Measurements from ENCODE around the gene FOXE3.

The FOXE3 gene

DNA sequence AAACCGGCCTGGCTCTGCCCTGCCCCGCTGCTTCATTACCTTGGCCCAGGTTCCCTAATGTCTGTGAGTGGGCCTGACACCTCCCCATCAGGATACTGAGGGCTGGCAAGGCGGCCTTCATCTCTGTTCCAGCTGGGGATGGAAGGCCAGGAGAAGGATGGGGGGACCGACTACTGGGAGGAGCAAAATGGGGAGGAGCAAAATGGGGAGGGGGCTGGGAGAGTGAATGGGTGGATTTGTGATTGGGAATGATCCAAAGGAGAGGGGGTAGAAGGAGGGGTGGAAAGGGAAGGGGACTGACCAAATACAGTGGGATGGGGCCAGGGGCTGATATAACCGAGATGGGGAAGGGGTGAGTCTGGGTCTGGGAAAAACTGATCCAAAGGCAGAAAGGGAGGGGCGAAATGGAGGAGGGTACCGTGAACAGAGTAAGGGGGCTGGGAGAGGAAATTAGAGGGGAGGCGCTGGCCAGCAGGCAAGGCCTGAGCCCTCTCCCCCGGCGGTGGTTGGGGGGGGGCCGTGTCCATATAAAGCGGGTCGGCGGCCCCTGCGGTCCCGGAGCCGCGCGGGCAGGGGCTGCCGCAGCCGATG, at the start of gene FOXE3:
Gene FOXE3, plus strand, starts transcription at position 558 of the 591 bp plus-strand sequence. Its CDS starts 31 bp downstream, at position 589.
- no peak for DNase-seq (ENCODE audit: low read depth, low spot score)
- H3K27ac ChIP-seq = no peak within 1 kb of the TSS

DNA sequence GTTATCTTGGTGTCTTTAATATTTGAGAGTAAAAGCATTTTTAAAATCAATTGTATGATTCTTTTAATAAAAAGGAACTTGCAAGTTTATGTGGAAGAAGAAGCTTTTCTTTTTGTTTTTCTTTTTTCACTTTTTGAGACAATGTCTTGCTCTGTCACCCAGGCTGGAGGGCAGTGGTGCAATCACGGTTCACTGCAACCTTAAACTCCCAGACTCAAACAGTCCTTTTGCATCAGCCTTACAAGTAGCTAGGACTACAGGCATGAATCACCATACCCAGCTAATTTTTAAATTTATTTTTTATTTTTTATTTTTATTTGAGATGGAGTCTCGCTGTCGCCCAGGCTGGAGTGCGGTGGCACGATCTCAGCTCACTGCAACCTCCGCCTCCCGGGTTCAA, 48.4 kb upstream of the FOXE3 start:
- no peak overlapping the region for H3K27ac ChIP-seq
- no peak for DNase-seq (ENCODE audit: low read depth, low spot score)

DNA sequence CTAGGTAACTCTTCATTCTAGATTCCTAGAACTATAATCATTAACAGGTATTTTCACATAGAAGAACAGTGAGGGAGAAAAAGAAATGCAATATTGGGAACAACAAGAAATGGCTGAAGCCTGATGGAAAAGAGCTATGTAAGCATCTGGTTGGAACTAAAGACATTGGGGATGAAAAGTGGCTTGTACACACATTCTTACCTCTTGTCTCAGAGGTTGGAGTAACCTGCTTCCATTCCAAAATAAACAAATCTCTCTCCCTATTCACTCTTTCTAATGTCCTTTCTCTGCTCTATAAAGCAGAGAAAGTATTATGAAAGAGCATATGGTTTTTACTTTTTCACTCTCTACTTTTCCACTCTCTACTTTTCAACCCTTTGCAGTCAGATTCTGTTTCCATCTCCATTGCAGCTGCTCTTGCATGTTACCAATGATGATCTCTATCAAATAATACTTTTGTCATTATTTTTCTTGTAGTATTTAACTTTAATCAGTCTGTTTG, 45.0 kb upstream of the FOXE3 start:
- DNase-seq (ENCODE audit: low read depth, low spot score) = no peak
- H3K27ac ChIP-seq = no peak overlapping the region

- no peak for DNase-seq (ENCODE audit: low read depth, low spot score)
- H3K27ac ChIP-seq = no peak overlapping the region
These were observed 41.6 kb upstream of the FOXE3 start for GRCh38 chr1:47374501-47374900.

DNA sequence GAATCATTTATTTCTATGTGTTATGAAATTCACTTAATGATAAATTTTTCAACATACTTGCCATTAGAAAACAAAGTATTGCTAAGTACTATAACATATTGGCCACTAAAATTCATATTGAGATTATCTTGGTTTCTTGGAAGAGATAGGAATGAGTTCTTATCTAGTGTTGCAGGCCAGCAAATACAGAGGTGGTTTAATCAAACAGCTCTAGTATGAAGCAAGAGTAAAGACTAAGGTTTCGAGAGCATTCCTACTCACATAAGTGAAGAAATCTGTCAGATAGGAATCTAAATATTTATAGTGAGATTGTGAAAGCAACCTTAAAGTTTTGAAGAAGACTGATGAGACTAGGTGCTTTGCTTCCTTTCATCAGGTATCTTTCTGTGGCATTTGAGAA, 37.9 kb upstream of the FOXE3 start:
- H3K27ac ChIP-seq = no peak overlapping the region
- no peak for DNase-seq (ENCODE audit: low read depth, low spot score)

GRCh38 chr1:47380699-47381098, 35.4 kb upstream of the FOXE3 start:
- no peak overlapping the region for H3K27ac ChIP-seq
- DNase-seq (ENCODE audit: low read depth, low spot score) = no peak

GRCh38 chr1:47382399-47382983, 33.6 kb upstream of the FOXE3 start:
- no peak overlapping the region for H3K27ac ChIP-seq
- DNase-seq (ENCODE audit: low read depth, low spot score) = no peak

DNA sequence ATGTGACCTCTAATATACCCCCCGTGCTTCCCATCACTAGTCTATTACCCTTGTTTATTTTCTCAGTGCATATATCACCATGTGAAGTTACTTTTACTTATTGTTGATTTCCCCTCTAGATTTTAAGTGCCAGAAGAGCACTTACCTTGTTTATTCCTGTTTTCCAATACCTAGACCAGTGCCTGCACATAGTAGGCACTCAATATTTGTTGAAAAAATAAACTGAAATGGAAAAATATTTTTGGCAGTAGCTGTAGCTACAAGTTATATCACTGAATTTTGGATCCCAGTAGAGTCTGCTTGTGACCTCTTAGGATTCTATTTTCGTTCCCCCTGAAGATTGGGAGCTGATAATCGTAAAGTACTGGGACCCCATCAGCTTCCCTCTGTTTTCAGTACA, 32.0 kb upstream of the FOXE3 start:
- no peak overlapping the region for H3K27ac ChIP-seq

DNA sequence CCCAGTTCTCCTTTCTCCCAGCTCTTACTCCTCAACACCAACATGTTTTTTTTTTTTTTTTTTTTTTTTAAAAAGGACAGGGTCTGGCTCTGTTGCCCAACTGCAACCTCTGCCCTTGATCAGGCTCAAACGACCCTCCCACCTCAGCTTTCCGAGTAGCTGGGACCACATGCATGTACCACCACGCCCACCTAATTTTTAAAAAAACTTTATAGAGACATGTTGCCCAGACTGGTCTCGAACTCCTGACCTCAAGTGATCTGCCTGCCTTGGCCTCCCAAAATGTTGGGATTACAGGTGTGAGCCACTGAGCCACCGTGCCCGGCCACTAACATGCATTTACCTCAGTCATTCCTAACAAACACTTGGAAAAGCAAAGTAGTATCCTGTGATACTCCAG, 31.1 kb upstream of the FOXE3 start:
- H3K27ac ChIP-seq = no peak overlapping the region
- DNase-seq (ENCODE audit: low read depth, low spot score) = no peak

More for the DNA sequence above, 32.0 kb upstream of the FOXE3 start:
- no peak for DNase-seq (ENCODE audit: low read depth, low spot score)

DNA sequence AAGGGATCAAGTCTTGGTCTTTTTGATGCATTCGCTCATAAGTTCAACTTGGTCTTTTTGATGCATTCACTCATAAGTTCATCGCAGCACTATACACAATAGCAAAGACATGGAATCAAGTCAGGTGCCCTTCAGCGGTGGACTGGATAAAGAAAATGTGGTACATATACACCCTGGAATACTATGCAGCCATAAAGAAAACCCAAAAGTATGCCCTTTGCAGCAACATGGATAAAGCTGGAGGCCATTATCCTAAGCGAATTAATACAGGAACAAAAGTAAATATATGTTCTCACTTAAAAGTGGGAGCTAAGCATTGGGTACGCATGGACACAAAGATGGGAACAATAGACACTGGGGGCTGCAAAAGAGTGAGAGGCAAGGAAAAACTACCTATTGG, 29.8 kb upstream of the FOXE3 start:
- DNase-seq (ENCODE audit: low read depth, low spot score) = no peak
- H3K27ac ChIP-seq = no peak overlapping the region

DNA sequence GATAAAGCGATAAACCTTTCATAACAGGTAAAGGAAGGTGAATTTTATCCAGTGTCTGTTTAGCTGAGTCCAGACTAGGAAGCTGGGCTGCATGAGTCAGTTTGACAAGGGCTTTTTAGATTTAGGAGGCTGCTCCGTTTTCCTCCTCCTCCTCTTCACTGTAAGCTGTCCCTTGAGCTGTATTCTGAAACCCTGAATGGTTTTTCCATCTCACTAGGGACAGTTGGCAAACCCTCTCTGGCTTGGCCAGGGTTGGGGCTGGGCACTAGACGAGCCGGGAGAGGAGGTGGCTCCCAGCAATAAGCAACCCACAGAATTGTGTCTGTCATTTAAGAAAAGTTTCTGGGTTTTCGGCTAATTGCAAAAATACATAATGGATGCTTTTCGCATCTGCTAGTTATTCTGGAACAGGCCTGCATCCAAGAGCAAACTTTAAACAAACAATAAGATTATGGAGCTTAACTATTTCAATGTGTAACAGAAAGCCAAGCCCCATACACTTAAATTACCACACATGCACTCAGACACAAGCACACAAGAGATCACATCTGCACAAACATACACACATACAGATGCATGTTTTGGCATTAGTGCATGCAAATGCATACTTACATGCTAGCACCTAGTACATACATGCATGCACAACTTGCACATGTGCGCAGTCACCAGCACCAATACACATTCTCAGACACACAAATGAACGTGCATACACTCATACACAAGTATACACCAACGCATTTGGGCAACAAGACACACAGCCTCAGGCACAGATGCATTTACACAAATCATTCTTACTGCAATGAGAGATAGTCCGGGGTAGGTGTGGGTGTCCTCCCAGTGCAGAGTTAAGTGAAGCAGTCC, 27.8 kb upstream of the FOXE3 start:
- H3K27ac ChIP-seq = no peak overlapping the region
- no peak for DNase-seq (ENCODE audit: low read depth, low spot score)

GRCh38 chr1:47388891-47389238, 27.2 kb upstream of the FOXE3 start:
- H3K27ac ChIP-seq = no peak overlapping the region
- no peak for DNase-seq (ENCODE audit: low read depth, low spot score)

DNA sequence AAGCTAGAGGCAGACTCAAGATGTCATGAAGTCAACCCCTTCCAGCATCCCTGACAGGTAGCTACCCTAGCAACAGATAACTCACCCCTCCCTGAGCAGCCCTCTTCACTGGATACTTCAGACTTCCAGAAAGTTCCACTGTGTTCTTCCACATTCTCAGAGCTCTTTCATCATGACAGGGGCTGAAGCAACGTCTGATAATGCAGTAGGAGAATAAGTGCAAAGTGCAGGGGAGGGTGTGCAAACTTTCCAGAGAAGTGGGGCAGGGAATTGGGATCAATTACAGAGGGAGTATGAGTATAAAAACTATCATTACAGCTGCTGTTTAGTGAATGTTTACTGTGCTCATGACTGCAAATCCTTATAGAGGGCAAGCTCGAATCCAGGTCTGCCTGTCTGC, 26.4 kb upstream of the FOXE3 start:
- no peak for DNase-seq (ENCODE audit: low read depth, low spot score)
- H3K27ac ChIP-seq = no peak overlapping the region

GRCh38 chr1:47390843-47391242, 25.2 kb upstream of the FOXE3 start:
- H3K27ac ChIP-seq = no peak overlapping the region
- DNase-seq (ENCODE audit: low read depth, low spot score) = no peak

DNA sequence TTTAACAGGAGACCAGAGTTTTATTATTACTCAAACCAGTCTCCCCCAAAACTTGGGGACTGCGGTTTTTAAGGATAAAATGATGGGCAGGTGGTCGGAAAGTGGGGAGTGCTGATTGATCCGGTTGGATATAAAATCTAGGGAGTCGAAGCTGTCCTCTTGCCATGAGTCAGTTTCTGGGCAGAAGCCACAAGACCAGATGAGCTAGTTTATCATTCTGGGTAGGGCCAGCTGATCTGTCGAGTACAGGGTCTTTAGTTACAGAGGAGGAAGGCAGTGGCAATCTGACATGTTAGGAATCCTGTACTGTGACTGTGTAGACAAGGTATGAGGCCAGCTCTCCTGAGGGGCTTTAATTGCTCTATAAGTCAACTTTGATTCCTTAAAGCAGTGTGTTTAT, 22.9 kb upstream of the FOXE3 start:
- DNase-seq (ENCODE audit: low read depth, low spot score) = no peak
- H3K27ac ChIP-seq = no peak overlapping the region

DNA sequence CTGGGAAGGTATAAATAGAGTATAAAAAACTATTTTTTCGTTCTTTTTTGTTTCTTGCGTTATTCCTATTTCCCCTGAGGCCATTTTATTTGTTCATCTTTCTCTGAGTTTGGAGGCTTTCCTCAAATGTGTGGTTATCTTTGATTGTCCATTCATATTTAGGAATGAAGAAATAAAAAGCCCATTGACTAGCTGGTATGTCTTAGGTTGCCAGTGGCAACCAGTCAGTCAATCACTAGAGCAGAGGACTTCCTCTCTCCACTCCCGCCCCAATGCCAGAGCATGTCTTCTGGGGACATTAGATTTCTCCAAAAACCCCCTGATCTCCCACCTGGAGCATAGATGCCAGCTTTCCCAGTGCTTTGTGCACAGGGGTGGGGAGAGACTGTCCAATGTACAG, 20.7 kb upstream of the FOXE3 start:
- no peak overlapping the region for H3K27ac ChIP-seq
- DNase-seq (ENCODE audit: low read depth, low spot score) = no peak

DNA sequence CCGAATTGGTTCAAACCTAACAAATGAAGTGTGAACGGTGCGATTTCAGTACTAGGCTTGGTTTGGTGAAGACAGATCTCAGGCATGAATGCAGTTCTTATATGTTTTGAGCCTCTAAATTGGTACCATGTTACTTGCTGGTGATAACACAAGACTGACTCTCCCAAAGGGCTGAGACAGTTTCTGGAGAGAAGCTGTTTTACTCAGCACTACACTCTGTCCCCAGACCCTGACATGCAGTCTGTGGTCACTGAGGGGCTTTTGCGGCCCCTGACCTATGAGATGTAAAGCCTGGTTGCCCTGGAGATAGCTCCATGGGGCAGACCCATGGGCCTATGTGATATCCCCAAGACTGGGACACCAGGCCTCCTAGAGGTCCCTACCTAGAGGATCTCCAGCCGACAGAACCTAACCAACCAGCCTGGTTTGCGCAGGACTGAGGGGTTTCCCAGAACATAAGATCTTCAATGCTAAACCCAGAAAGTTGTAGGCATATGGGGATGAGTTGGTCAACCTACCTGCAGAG, 19.4 kb upstream of the FOXE3 start:
- DNase-seq (ENCODE audit: low read depth, low spot score) = no peak
- H3K27ac ChIP-seq = no peak overlapping the region

- DNase-seq (ENCODE audit: low read depth, low spot score) = no peak
These were observed 16.8 kb upstream of the FOXE3 start for GRCh38 chr1:47399138-47399845.

GRCh38 chr1:47399846-47400155, 16.3 kb upstream of the FOXE3 start:
- H3K27ac ChIP-seq = no peak overlapping the region
- DNase-seq (ENCODE audit: low read depth, low spot score) = no peak

More at GRCh38 chr1:47399138-47399845, 16.8 kb upstream of the FOXE3 start:
- H3K27ac ChIP-seq = no peak overlapping the region

- DNase-seq (ENCODE audit: low read depth, low spot score) = no peak
These were observed 14.3 kb upstream of the FOXE3 start for GRCh38 chr1:47401761-47402160.

DNA sequence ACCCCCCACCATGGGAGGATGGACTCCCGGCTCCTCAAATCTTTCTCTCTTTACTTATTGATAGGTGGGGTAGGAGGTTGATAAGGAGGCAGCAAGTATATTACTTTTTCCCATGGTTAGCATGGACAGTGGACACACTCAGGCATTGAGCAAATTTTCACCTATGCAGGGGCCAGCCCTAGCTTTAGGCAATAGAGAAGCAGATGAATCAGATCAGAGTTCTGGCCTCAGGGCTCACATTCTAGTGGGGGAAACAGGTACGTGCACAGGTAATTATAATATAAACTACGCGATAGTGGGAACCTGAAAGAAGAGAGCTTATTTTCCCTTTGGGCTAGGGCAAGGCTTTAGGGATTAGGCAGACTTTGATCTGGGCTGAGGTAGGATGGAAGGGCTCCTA, 13.5 kb upstream of the FOXE3 start:
- no peak for DNase-seq (ENCODE audit: low read depth, low spot score)
- no peak overlapping the region for H3K27ac ChIP-seq

More at GRCh38 chr1:47401761-47402160, 14.3 kb upstream of the FOXE3 start:
- H3K27ac ChIP-seq = no peak overlapping the region

Measured in epithelial cell of prostate (primary cell).